DOHH2 (cell line): Measurements from ENCODE around the gene SAMD4B.
A peak's percentile ranks its signal among the peaks of the same experiment; 100 is the strongest.

Experiments used
- H3F3A ChIP-seq: fragments of 200-600 bp; sonication (generic), shearing (Covaris generic); 2 replicates; pipeline ENCODE4 v1.6.0; 2016; ENCODE audit warnings: antibody characterized with exemption, mild to moderate bottlenecking; ENCODE audit not compliant: control insufficient read depth, insufficient read depth
- H3K27ac ChIP-seq: fragments of 200-600 bp; sonication (generic); 2 replicates; pipeline ENCODE4 v1.5.1; 2014; ENCODE audit warnings: low read depth, mild to moderate bottlenecking, low read length, moderate library complexity
- H3K27me3 ChIP-seq: fragments of 200-600 bp; sonication (generic); 2 replicates; pipeline ENCODE4 v1.6.1; 2014; ENCODE audit warnings: mild to moderate bottlenecking, low read length, mixed read lengths; ENCODE audit not compliant: control insufficient read depth
- H3K36me3 ChIP-seq: fragments of 200-600 bp; sonication (generic); 2 replicates; pipeline ENCODE4 v1.6.1; 2014; ENCODE audit warnings: mild to moderate bottlenecking, low read length, moderate library complexity, mixed read lengths; ENCODE audit not compliant: control insufficient read depth
- H3K4me1 ChIP-seq: fragments of 200-600 bp; sonication (generic); 2 replicates; pipeline ENCODE4 v1.6.1; 2014; ENCODE audit warnings: mild to moderate bottlenecking, low read length, mixed read lengths; ENCODE audit not compliant: control insufficient read depth
- H3K4me2 ChIP-seq: fragments of 200-600 bp; sonication (generic); 2 replicates; pipeline ENCODE4 v1.6.0; 2014; ENCODE audit warnings: mild to moderate bottlenecking, low read length, moderate library complexity
- H3K4me3 ChIP-seq: fragments of 200-600 bp; sonication (generic); 2 replicates; pipeline ENCODE4 v1.5.1; 2014; ENCODE audit warnings: mild to moderate bottlenecking, low read length, mixed read lengths
- H3K79me2 ChIP-seq: fragments of 200-600 bp; sonication (generic); 2 replicates; pipeline ENCODE4 v1.6.1; 2014; ENCODE audit warnings: mild to moderate bottlenecking, low read length, mixed read lengths; ENCODE audit not compliant: control insufficient read depth
- H3K9me2 ChIP-seq: fragments of 200-600 bp; sonication (generic); replicated peaks from 2 replicates; pipeline ENCODE4 v1.6.1; 2014; ENCODE audit warnings: mild to moderate bottlenecking, low read length, mixed read lengths; ENCODE audit not compliant: control insufficient read depth
- H3K9me3 ChIP-seq: fragments of 200-600 bp; sonication (generic); 2 replicates; pipeline ENCODE4 v1.6.1; 2014; ENCODE audit warnings: antibody characterized with exemption, low read length, mixed read lengths; ENCODE audit not compliant: control insufficient read depth, insufficient read depth
- H4K20me1 ChIP-seq: fragments of 200-600 bp; sonication (generic); 2 replicates; pipeline ENCODE4 v1.6.0; 2014; ENCODE audit warnings: low read depth, mild to moderate bottlenecking, antibody characterized with exemption, low read length, moderate library complexity; ENCODE audit not compliant: control insufficient read depth, insufficient read depth
- EZH2phosphoT487 ChIP-seq: fragments of 200-600 bp; sonication (generic); IDR thresholded peaks from 2 replicates; pipeline ENCODE4 v1.6.1; 2017; ENCODE audit warnings: borderline replicate concordance, mild to moderate bottlenecking, antibody characterized with exemption, low read length, moderate library complexity, mixed read lengths
- TF ChIP-seq, protein P1 (sequence below): fragments of 200-600 bp; sonication (generic); IDR thresholded peaks from one replicate; pipeline ENCODE4 v1.5.1; 2014; ENCODE audit warnings: antibody characterized with exemption, mild to moderate bottlenecking, low read depth, low read length; ENCODE audit not compliant: poor library complexity, severe bottlenecking

The SAMD4B gene

DNA sequence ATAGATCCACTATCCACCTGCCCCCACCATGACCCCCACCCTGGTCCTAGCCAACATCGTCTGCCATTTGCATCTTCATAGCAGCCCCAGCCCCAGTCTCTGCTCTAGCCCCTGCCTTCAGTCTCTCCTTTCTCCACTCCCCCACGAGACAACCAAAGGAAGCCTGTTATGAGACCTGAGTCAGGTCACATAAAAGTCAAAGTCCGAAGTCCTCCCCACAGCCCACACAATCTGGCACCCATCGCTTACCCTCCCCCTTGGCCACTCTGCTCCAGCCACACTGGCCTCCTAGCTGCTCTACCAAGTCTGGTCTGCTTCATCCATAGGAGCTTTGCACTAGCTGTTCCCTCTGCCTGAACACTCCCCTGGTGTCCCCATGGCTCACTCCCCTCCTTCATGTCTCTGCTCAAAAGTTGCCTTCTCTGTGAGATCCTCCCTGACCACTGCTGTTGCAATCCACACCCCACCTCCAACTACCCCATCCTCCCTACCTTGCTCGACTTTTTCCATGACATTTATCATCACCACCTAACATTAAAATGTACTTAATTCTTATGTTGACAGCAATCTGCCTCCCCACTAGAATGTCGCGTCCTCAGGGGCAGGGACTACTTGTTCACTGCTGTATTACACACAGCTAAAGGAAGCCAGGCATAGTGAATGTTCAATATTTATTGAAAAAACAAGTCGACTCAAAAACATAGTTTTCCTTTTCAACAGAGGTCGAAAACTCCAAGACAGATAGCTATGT is 69.0 kb downstream of the SAMD4B start:
- Histone ChIP-seq H3K9me3 (no peaks in the 10 kb centered on the region), H3K4me3 (peak overlapping the region; percentile 99), H3K9me2 (no peaks in the 10 kb centered on the region), H3K27ac (peak overlapping the region; percentile 97), H3K4me1 (peaks cover 43% of the 10 kb centered on the region), H4K20me1 (peaks cover 11% of the 10 kb centered on the region), H3F3A (peaks cover 32% of the 10 kb centered on the region), H3K4me2 (peak overlapping the region; percentile 97), H3K79me2 (peaks cover 57% of the 10 kb centered on the region), H3K36me3 (peaks cover 38% of the 10 kb centered on the region), H3K27me3 (no peaks in the 10 kb centered on the region)
- TF ChIP-seq, protein P1, sequence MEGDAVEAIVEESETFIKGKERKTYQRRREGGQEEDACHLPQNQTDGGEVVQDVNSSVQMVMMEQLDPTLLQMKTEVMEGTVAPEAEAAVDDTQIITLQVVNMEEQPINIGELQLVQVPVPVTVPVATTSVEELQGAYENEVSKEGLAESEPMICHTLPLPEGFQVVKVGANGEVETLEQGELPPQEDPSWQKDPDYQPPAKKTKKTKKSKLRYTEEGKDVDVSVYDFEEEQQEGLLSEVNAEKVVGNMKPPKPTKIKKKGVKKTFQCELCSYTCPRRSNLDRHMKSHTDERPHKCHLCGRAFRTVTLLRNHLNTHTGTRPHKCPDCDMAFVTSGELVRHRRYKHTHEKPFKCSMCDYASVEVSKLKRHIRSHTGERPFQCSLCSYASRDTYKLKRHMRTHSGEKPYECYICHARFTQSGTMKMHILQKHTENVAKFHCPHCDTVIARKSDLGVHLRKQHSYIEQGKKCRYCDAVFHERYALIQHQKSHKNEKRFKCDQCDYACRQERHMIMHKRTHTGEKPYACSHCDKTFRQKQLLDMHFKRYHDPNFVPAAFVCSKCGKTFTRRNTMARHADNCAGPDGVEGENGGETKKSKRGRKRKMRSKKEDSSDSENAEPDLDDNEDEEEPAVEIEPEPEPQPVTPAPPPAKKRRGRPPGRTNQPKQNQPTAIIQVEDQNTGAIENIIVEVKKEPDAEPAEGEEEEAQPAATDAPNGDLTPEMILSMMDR = no peak
- no peak for TF ChIP-seq EZH2phosphoT487

DNA sequence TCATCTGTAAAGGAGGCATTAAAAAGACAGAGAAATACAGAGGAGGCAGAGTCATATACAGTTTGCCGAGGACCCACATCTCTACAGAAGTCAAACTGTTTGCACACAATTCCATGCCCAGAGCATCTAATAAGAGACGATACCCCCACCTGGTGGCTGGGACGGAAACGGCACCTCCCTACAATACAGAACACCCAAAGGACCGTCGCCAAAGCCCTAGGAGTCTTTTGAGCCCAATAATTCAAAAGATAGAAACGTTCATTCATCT is 69.5 kb downstream of the SAMD4B start:
- peak overlapping the region; percentile 99 for H3K4me3 ChIP-seq
- H3K9me3 ChIP-seq = no peaks in the 10 kb centered on the region
- H3K27ac ChIP-seq = peak overlapping the region; percentile 97
- TF ChIP-seq EZH2phosphoT487 = no peak
- TF ChIP-seq, protein P1 = peak; percentile 96
- H3K4me2 ChIP-seq = peak overlapping the region; percentile 97
- H3K27me3 ChIP-seq = no peaks in the 10 kb centered on the region
- H3K36me3 ChIP-seq = peaks cover 37% of the 10 kb centered on the region
- H3K79me2 ChIP-seq = peaks cover 55% of the 10 kb centered on the region
- H3K4me1 ChIP-seq = peaks cover 42% of the 10 kb centered on the region
- peaks cover 11% of the 10 kb centered on the region for H4K20me1 ChIP-seq
- H3K9me2 ChIP-seq = no peaks in the 10 kb centered on the region
- H3F3A ChIP-seq = peaks cover 32% of the 10 kb centered on the region

DNA sequence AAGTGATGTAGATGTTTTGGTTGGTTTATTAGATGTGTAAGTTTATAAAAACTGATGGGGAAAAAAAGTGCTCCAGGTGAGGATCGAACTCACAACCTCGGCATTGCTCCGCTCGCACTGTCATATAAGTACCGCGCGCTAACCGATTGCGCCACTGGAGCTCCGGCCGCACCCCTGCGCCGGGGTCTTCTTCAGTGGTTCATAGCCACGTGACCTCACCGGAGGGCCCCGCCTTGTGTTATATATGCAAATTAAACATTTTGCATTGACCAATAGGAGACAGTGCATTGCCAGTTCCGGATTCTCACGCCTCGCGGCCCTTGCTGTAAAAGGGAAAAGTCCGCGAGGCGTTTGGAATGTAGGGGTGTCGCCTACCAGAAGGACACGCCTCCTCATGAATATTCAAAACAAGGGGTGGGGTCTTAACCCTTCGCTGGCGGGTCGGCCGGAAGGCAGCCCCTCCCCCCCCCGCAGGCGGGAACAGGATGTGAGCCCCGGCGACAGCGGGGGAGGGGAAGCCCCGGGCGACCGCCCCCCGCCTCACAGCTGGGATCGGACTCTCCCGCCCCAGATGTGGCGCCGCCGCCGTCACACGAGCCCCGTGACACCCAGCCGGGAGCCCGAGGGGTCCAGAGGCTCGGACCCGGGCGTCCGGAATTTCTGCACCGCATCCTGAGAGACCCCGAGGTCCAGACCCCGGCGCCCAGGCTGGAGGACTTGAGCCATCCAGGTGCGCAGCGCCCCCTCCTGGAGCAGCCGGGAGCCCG is 70.1 kb downstream of the SAMD4B start, which contains the start of gene PLEKHG2:
Gene PLEKHG2, plus strand, starts transcription at position 570 of the 767 bp plus-strand sequence. CDS start 1,418 bp downstream, outside the sequence.
- Histone ChIP-seq H3K9me2 (no peaks in the 10 kb centered on the region), H3K36me3 (peaks cover 32% of the 10 kb centered on the region), H3K4me1 (peaks cover 42% of the 10 kb centered on the region)

More for the DNA sequence above, 70.1 kb downstream of the SAMD4B start, which contains the start of gene PLEKHG2:
- Histone ChIP-seq H3K9me3 (no peaks in the 10 kb centered on the region), H4K20me1 (peaks cover 11% of the 10 kb centered on the region), H3K4me2 (peak within 1 kb of the TSS; percentile 97), H3K27me3 (no peaks in the 10 kb centered on the region), H3K27ac (peak within 1 kb of the TSS; percentile 97), H3F3A (peaks cover 29% of the 10 kb centered on the region), H3K79me2 (peaks cover 50% of the 10 kb centered on the region), H3K4me3 (peak within 1 kb of the TSS; percentile 99)
- no peak for TF ChIP-seq EZH2phosphoT487
- TF ChIP-seq, protein P1 = peak; percentile 96
